Glomerular endothelial cell (primary cell): Measurements from ENCODE around the gene LRRC70. TPM values are rescaled to one million over a fixed set of nuclear protein-coding genes. Genes with fewer than 3 reads are reported as not detected.
"Not testable (repeated sequence)": the region's sequence is repeated elsewhere in the genome, so short reads cannot be mapped to it uniquely, and the experiment has no call there.

Experiments used
- DNase-seq: peaks from one replicate; pipeline ENCODE4 v3.0.0-alpha.2; 2011; ENCODE audit warnings: low read depth, low spot score; ENCODE audit errors: extremely low read depth
- total RNA-seq: library from RNA; depleted of rRNA; stranded (reverse); fragments of >200 nt; gene quantifications from 2 replicates; pipeline ENCODE4 v1.2.3, GENCODE V29; 2015

The LRRC70 gene
- total RNA-seq, 1 donor from 2014 or later: 27.5 TPM

DNA sequence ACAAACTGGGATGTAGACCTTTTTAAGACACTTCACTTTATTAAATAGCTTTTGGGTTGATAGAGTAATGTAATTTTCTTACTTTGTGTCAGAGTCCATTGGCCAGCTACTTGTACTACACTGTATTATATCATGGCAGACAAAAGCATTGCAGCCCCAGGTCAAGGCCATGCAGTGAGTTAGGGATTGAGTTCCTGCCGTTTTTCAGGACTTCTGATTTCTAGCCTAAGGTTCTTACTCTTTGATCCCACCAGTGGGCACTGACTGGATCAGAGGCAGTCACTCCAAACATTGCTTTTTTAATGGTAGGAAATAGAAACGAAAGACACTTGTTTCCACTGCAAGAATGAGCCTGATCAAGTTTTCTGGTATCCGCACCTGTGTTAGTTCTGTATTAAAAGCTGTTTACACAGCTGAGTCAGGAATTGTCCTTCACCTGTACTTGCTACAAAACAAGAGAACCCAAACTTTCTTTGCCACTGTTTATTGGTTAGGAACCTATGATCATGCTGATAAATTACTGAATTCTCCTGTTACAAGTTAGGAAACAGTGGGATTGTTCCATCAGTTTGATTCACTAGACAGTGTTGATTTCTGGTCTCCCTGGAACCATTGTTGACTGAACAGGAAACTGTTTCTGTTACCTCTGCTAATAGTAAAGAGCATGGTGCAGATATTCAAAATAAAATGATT lies 22.1 kb downstream of the LRRC70 start:
- no peak for DNase-seq

GRCh38 chr5:62603934-62604333 lies 25.3 kb downstream of the LRRC70 start:
- no peak for DNase-seq

- DNase-seq: no peak
Measured at GRCh38 chr5:62605638-62606037, 27.0 kb downstream of the LRRC70 start.

- no peak for DNase-seq
Measured at GRCh38 chr5:62606878-62607277, 28.3 kb downstream of the LRRC70 start.

DNA sequence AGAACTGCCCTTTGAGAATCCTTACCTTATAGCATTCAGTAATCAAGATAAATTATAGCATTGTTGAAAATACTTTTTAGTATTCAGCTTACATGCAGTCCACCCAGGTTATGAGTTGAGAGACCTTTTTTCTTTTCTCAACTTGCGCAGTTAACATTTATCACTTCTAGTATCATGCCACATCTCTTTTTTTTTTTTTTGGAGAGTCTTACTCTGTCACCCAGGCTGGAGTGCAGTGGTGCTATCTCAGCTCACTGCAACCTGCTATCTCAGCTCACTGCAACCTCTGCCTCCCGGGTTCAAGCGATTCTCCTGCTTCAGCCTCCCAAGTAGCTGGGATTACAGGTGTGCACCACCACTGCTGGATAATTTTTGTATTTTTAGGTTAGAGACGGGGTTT lies 29.0 kb downstream of the LRRC70 start:
- DNase-seq: no peak

DNA sequence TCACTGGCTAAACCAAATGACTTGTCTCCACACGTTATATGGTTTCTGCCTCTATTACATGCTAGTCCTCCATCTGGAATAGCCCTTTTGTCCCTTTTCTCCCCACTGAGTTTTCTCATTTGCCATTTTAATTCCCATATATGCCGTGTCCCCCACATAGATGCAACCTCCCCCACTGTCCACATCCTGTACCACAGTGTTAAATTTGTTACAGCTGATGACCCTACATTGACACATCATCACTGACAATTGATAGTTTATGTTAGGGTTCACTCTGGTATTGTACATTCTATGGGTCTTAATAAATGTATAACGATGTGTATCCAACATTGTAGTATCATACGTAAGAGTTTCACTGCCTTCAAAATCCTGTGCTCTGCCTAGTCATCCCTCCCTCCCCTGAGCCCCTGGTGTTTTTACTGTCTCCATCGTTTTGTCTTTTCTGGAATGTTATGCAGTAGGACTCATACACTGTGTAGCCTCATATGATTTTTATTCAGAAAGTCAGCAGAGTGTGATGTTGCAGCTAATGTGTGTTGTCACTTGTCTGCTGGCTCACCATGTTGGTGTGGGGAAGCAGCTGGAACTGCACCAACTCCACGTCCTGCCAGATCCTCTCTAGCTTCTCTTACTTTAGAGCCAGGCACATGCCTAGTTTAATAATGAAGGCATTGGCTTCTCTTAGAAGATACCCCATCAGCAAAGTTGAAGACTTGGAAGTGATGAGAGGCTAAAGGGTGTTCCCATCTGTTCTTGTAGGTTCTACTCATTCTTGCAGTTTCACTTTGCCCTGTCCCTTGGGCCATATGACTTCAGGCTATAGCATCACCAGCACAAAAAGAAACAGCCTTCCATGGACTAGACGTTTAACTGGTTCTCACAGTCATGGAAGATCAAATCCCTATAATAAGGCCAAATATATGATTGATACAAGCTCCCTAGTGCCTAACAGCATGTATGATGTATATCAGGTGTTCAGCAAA lies 30.2 kb downstream of the LRRC70 start:
- DNase-seq: no peak

- DNase-seq: no peak
Measured at GRCh38 chr5:62614355-62614754, 35.7 kb downstream of the LRRC70 start.

GRCh38 chr5:62616615-62617277 lies 38.1 kb downstream of the LRRC70 start:
- no peak for DNase-seq

DNA sequence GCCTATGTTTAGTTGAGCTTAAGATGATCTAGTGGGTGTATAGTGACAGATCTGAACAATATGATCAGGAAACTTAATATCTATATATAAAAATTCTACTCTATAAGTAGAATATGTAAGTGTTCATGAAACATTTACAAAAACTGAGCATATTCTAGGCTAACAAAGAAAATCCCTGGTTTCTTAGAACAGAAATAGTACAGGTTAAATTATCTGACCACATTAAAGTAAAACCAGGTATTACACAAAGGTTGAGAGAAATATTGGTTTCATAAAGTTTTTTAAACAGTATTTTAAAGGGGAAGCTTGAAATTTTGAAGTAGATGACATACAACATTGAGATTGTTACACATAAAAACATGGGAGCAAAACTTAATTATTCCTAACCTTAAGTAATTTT lies 39.3 kb downstream of the LRRC70 start:
- DNase-seq: no peak

DNA sequence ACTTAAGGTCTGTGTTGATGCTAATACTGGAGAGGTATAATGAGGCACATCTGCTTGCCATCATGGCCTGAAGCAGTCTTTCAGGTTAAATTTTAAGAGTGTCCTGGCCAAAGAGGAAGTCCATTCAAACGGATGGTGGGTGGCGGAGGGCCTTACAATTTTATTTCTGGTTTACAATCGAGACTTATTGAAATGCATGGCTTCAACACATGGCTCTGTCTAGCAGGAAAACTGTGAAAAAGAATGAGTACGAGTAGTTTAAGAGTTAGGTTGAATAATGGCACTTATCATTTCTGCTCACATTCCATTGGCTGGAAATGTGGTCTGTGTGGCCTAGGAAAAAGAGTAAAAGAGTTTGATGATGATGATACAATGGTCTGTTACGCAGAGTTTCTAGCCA lies 42.1 kb downstream of the LRRC70 start:
- no peak for DNase-seq

GRCh38 chr5:62621280-62621679 lies 42.7 kb downstream of the LRRC70 start:
- DNase-seq: no peak

DNA sequence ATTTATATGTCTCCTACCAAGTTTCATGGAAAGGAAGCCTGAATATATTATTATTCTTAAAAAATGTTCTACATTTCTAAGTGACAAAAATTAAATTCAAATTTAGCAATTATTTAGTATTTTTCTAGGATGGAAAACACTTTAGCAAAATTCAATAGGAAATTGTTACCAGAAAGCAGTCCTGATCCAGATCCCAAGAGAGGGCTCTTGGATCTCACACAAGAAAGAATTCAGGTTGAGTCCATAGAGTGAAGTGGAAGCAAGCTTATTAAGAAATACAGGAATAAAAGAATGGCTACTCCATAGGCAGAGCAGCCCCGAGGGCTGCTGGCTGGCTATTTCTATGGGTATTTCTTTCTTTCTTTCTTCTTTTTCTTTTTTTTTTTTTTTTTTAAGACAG lies 44.7 kb downstream of the LRRC70 start:
- DNase-seq: no peak

DNA sequence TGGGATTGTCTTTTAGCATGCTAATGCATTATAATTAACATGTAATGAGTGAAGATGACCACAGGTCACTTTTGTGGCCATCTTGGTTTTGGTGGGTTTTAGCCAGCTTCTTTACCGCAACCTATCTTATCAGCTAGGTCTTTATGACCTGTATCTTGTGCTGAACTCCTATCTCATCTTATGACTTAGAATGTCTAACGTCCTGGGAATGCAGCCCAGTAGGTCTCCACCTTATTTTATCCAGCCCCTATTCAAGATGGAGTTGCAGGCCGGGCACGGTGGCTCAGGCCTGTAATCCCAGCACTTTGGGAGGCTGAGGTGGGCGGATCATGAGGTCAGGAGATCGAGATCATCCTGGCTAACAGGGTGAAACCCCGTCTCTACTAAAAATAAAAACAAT lies 45.8 kb downstream of the LRRC70 start:
- not testable (repeated sequence) for DNase-seq

DNA sequence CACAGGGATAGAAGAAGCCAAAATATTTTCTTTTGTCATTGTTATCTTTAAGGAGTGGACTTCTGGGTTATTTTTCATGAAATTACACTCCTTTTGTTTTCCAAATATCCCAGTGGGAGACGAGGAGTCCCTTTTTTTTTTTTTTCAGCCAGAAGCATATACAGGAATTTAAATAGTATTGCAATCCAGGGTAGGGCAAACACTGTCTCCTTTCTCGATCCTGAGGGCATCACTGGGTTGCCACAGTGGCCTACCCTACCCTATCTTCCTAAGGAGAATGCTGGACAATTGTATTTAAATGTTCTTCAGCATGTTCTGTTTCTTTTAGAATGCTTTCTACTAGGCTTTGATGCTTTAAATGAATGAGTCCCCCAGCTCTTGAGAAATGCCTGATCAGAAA lies 47.9 kb downstream of the LRRC70 start:
- no peak for DNase-seq

DNA sequence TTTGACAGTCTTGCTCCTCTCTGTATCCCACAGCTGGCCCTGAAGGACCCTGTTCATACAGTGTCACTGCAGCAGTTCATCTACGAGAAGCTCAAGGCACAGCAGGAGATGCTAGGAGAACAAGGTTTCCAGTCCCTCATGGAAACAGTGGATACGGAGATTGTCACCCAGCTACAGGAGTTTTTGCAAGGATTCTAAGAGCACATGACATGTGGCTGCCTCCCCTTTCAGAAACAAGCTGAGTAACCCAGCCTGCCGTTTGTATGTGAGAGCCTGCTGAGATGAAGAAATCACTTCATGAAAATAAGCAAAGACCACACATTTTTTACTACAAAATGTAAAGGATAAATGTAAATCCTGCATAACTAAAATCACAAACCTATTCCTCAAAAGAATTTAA lies 48.5 kb downstream of the LRRC70 start:
- DNase-seq: no peak

DNA sequence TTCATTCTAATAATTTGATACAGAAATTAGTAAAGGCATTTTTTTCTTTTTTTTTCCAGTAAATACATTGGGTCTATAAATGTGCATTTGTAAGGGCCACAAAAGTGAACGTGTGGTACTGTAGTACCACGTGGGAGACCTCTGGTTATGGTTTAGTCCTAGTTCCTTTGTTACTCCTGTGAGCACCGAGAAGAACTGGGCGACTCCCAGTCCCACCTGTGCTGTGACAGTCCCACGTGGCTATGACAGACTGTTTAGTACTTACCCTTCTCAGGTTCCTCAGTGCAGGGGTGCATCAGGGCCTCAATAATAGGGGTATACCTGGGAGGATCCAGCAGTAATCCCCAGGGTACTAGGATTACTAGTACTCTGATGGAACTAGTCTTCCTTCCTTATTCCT lies 49.3 kb downstream of the LRRC70 start:
- DNase-seq: no peak

Other genes starting within 250 kb of the LRRC70 start
- 12.8 and 27.7 TPM in 2 replicates for gene DIMT1, start 174.9 kb upstream of the LRRC70 start, total RNA-seq
- gene IPO11, start 166.1 kb upstream of the LRRC70 start, total RNA-seq: 57.6 and 67.6 TPM in 2 replicates